Vagina (tissue), 2 donors: Measurements from ENCODE around the gene NCOA7.
"Not testable (repeated sequence)": the region's sequence is repeated elsewhere in the genome, so short reads cannot be mapped to it uniquely, and the experiment has no call there.

Experiments used
- CTCF ChIP-seq, 3 experiments: fragments of 450-650 bp in 2 of 3; fragments of 200-600 bp in 1 of 3; sonication (generic) in 1 of 3; IDR thresholded peaks; one replicate each; pipeline ENCODE4 v1.5.1; 2017 to 2019; ENCODE audit warnings: antibody characterized with exemption in 3 of 3, mild to moderate bottlenecking in 2 of 3, moderate library complexity in 2 of 3
- POLR2A ChIP-seq, 2 donors: fragments of 450-650 bp; IDR thresholded peaks; one replicate each; pipeline ENCODE4 v1.6.1; 2017; ENCODE audit warnings: antibody characterized with exemption in 2 of 2, mild to moderate bottlenecking in 2 of 2, moderate library complexity in 2 of 2
- POLR2AphosphoS5 ChIP-seq, 2 donors: sonication (generic); formaldehyde crosslinking; IDR thresholded peaks; one replicate each; pipeline ENCODE4 v1.9.0; 2017; ENCODE audit warnings: antibody characterized with exemption in 2 of 2, mild to moderate bottlenecking in 2 of 2, low read depth in 1 of 2; ENCODE audit not compliant: insufficient read depth in 1 of 2

GRCh38 chr6:125911051-125911451 lies 120.3 kb downstream of the NCOA7 start:
- not testable (repeated sequence) for TF ChIP-seq POLR2AphosphoS5 (IDR thresholded peaks at IDR 0.05; ENCODE audit: insufficient read depth in 1 of 2, low read depth in 1 of 2); CTCF (IDR thresholded peaks at IDR 0.05); POLR2A (IDR thresholded peaks at IDR 0.05)
